Measurements from ENCODE around the gene GTPBP1. TPM values are rescaled to one million over a fixed set of nuclear protein-coding genes. Genes with fewer than 3 reads are reported as not detected.

The GTPBP1 gene
- total RNA-seq, 1 experiment from 2014 or later: 79.1 TPM

- H3K27ac Mint-ChIP-seq (ENCODE audit: unreplicated experiment): no peak overlapping the region
- TF ChIP-seq, protein P1, sequence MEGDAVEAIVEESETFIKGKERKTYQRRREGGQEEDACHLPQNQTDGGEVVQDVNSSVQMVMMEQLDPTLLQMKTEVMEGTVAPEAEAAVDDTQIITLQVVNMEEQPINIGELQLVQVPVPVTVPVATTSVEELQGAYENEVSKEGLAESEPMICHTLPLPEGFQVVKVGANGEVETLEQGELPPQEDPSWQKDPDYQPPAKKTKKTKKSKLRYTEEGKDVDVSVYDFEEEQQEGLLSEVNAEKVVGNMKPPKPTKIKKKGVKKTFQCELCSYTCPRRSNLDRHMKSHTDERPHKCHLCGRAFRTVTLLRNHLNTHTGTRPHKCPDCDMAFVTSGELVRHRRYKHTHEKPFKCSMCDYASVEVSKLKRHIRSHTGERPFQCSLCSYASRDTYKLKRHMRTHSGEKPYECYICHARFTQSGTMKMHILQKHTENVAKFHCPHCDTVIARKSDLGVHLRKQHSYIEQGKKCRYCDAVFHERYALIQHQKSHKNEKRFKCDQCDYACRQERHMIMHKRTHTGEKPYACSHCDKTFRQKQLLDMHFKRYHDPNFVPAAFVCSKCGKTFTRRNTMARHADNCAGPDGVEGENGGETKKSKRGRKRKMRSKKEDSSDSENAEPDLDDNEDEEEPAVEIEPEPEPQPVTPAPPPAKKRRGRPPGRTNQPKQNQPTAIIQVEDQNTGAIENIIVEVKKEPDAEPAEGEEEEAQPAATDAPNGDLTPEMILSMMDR (IDR thresholded peaks at IDR 0.05; ENCODE audit: unreplicated experiment): no peak
- BruUV-seq (replicated peaks): no TSS peak
Observed at GRCh38 chr22:38748487-38749136, 42.9 kb downstream of the GTPBP1 start.

GRCh38 chr22:38750104-38750503, 44.4 kb downstream of the GTPBP1 start:
- H3K9me3 Mint-ChIP-seq (ENCODE audit: low read depth, unreplicated experiment): no peaks in the 10 kb centered on the region
- no TSS peak for BruUV-seq (replicated peaks)
- H3K36me3 Mint-ChIP-seq (ENCODE audit: insufficient read depth, unreplicated experiment): peaks cover 76% of the 10 kb centered on the region
- DNase-seq: no peak
- CTCF ChIA-PET: no interaction called here
- H3K27me3 Mint-ChIP-seq (ENCODE audit: unreplicated experiment): no peaks in the 10 kb centered on the region
- no peak overlapping the region for H3K4me3 Mint-ChIP-seq (ENCODE audit: low read depth, unreplicated experiment)
- intact Hi-C loops (cut with micrococcal nuclease; ENCODE audit: unreplicated experiment): loop anchor here (5.0 kb wide), 1 partner anchor 43 kb away; the partner anchor contains the start of gene GTPBP1
- TF ChIP-seq, protein P1 (IDR thresholded peaks at IDR 0.05; ENCODE audit: unreplicated experiment): no peak
- H3K4me1 Mint-ChIP-seq (ENCODE audit: low read depth, unreplicated experiment): peaks cover 18% of the 10 kb centered on the region
- H3K27ac Mint-ChIP-seq (ENCODE audit: unreplicated experiment): peak overlapping the region; percentile 37

More at GRCh38 chr22:38748487-38749136, 42.9 kb downstream of the GTPBP1 start:
- CTCF ChIA-PET: no interaction called here
- Mint-ChIP-seq H3K36me3 (ENCODE audit: insufficient read depth, unreplicated experiment) (peaks cover 70% of the 10 kb centered on the region), H3K4me3 (ENCODE audit: low read depth, unreplicated experiment) (no peak overlapping the region), H3K27me3 (ENCODE audit: unreplicated experiment) (no peaks in the 10 kb centered on the region), H3K4me1 (ENCODE audit: low read depth, unreplicated experiment) (peaks cover 3% of the 10 kb centered on the region), H3K9me3 (ENCODE audit: low read depth, unreplicated experiment) (no peaks in the 10 kb centered on the region)
- intact Hi-C loops (cut with micrococcal nuclease; ENCODE audit: unreplicated experiment): no loop called here
- DNase-seq: no peak

GRCh38 chr22:38750638-38751037, 44.9 kb downstream of the GTPBP1 start:
- Mint-ChIP-seq H3K4me3 (ENCODE audit: low read depth, unreplicated experiment) (no peak overlapping the region), H3K4me1 (ENCODE audit: low read depth, unreplicated experiment) (peaks cover 22% of the 10 kb centered on the region), H3K36me3 (ENCODE audit: insufficient read depth, unreplicated experiment) (peaks cover 78% of the 10 kb centered on the region), H3K27ac (ENCODE audit: unreplicated experiment) (peak overlapping the region; percentile 37), H3K27me3 (ENCODE audit: unreplicated experiment) (no peaks in the 10 kb centered on the region), H3K9me3 (ENCODE audit: low read depth, unreplicated experiment) (no peaks in the 10 kb centered on the region)
- intact Hi-C loops (cut with micrococcal nuclease; ENCODE audit: unreplicated experiment): loop anchor here (5.0 kb wide), 1 partner anchor 43 kb away; the partner anchor contains the start of gene GTPBP1
- no TSS peak for BruUV-seq (replicated peaks)
- TF ChIP-seq, protein P1 (IDR thresholded peaks at IDR 0.05; ENCODE audit: unreplicated experiment): no peak
- DNase-seq: no peak
- CTCF ChIA-PET: no interaction called here

- BruUV-seq (replicated peaks): no TSS peak
- CTCF ChIA-PET: no interaction called here
- H3K27ac Mint-ChIP-seq (ENCODE audit: unreplicated experiment): no peak overlapping the region
- no peak for DNase-seq
- peaks cover 22% of the 10 kb centered on the region for H3K4me1 Mint-ChIP-seq (ENCODE audit: low read depth, unreplicated experiment)
- no peak overlapping the region for H3K4me3 Mint-ChIP-seq (ENCODE audit: low read depth, unreplicated experiment)
- H3K36me3 Mint-ChIP-seq (ENCODE audit: insufficient read depth, unreplicated experiment): peaks cover 82% of the 10 kb centered on the region
- no peaks in the 10 kb centered on the region for H3K9me3 Mint-ChIP-seq (ENCODE audit: low read depth, unreplicated experiment)
- intact Hi-C loops (cut with micrococcal nuclease; ENCODE audit: unreplicated experiment): loop anchor here (5.0 kb wide), 1 partner anchor 44 kb away; the partner anchor contains the start of gene GTPBP1
- TF ChIP-seq, protein P1 (IDR thresholded peaks at IDR 0.05; ENCODE audit: unreplicated experiment): no peak
- no peaks in the 10 kb centered on the region for H3K27me3 Mint-ChIP-seq (ENCODE audit: unreplicated experiment)
Observed at GRCh38 chr22:38751066-38751421, 45.3 kb downstream of the GTPBP1 start.

Measured in Calu3 (cell line).